Measurements from ENCODE around the gene JAZF1.

GRCh38 chr7:28219793-28220192, 39.2 kb upstream of the JAZF1 start:
- TF ChIP-seq CTCF (IDR thresholded peaks at IDR 0.05; ENCODE audit: low read length) (no peak), EZH2 (optimal IDR thresholded peaks at IDR 0.05; ENCODE audit: low read depth, low read length) (no peak), EZH2phosphoT487 (IDR thresholded peaks at IDR 0.05; ENCODE audit: low read length) (no peak)

All from MM.1S (cell line).